ENCODE measurements around the gene FAIM2.

Gene FAIM2

GRCh38 chr12:49929581-49929980 lies 25.9 kb upstream of the FAIM2 start:
- H3K27ac ChIP-seq: no peak overlapping the region
- TF ChIP-seq ZFX (IDR thresholded peaks at IDR 0.05; ENCODE audit: borderline replicate concordance) (no peak), CTCF (IDR thresholded peaks at IDR 0.05) (no peak)

GRCh38 chr12:49928471-49928870 lies 24.8 kb upstream of the FAIM2 start:
- no peak overlapping the region for H3K27ac ChIP-seq
- TF ChIP-seq CTCF (IDR thresholded peaks at IDR 0.05): no peak
- no peak for TF ChIP-seq ZFX (IDR thresholded peaks at IDR 0.05; ENCODE audit: borderline replicate concordance)

- no peak overlapping the region for H3K27ac ChIP-seq
- no peak for TF ChIP-seq CTCF (IDR thresholded peaks at IDR 0.05)
- TF ChIP-seq ZFX (IDR thresholded peaks at IDR 0.05; ENCODE audit: borderline replicate concordance): no peak
These were observed 21.9 kb upstream of the FAIM2 start for GRCh38 chr12:49925433-49926204.

GRCh38 chr12:49924628-49925246 lies 21.0 kb upstream of the FAIM2 start:
- no peak overlapping the region for H3K27ac ChIP-seq
- no peak for TF ChIP-seq ZFX (IDR thresholded peaks at IDR 0.05; ENCODE audit: borderline replicate concordance)
- no peak for TF ChIP-seq CTCF (IDR thresholded peaks at IDR 0.05)

- H3K27ac ChIP-seq: no peak overlapping the region
- TF ChIP-seq CTCF (IDR thresholded peaks at IDR 0.05) (no peak), ZFX (IDR thresholded peaks at IDR 0.05; ENCODE audit: borderline replicate concordance) (no peak)
These were observed 20.3 kb upstream of the FAIM2 start for GRCh38 chr12:49923880-49924556.

- TF ChIP-seq ZFX (IDR thresholded peaks at IDR 0.05; ENCODE audit: borderline replicate concordance) (no peak), CTCF (IDR thresholded peaks at IDR 0.05) (no peak)
- no peak overlapping the region for H3K27ac ChIP-seq
These were observed 19.4 kb upstream of the FAIM2 start for GRCh38 chr12:49923035-49923644.
